ENCODE data around the gene ZNF48. TPM values are rescaled to one million over a fixed set of nuclear protein-coding genes. Genes with fewer than 3 reads are reported as not detected.
A peak's percentile ranks its signal among the peaks of the same experiment; 100 is the strongest.

Gene ZNF48
- total RNA-seq, 1 experiment from 2014 or later = 8.9 TPM

DNA sequence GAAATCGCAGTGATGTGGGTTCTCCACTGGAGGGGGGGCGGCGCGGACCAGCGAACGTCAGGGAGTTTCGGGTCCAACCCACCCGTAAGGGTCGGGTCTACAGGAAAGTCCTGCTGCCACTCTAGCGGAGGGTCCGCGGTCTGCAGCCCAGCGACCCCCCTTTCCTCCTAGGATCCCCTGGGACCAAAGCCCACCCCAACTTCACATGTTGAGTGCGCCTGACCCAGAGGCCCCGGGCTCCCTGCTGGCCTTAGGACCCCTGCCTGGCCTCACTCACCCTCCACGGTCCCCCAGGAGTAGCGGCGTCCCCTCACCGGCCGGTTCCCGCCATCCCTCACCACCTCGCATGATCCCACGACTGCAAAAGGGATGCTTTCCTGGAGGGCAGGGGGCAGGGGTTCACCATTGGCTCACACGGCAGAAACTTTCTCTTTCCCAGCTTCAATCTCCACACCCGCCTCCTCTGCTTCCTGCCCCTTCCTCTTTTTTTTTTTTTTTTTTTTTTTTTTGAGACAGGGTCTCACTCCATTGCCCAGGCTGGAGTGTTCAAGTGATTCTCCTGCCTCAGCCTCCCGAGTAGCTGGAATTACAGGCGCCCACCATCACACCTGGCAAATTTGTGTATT lies 15.9 kb upstream of the ZNF48 start:
- Histone ChIP-seq H4K20me1 (ENCODE audit: low read length) (no peaks in the 10 kb centered on the region), H3K4me2 (ENCODE audit: low read length) (peak overlapping the region; percentile 100), H3K36me3 (ENCODE audit: low read depth, low read length) (no peaks in the 10 kb centered on the region), H3K27me3 (ENCODE audit: low read length) (no peaks in the 10 kb centered on the region), H3K27ac (ENCODE audit: low read length) (no peak overlapping the region), H3K9me2 (replicated peaks; ENCODE audit: low read length) (no peaks in the 10 kb centered on the region), H3F3A (ENCODE audit: low read length, unreplicated experiment) (no peaks in the 10 kb centered on the region), H3K4me1 (ENCODE audit: insufficient read depth, low read length) (peaks cover 5% of the 10 kb centered on the region; the same call in 1 of the 2 replicates), H3K79me2 (ENCODE audit: low read length) (no peaks in the 10 kb centered on the region), H2AFZ (ENCODE audit: low read length) (peak overlapping the region; percentile 55; the same call in 1 of the 2 replicates), H3K9me3 (ENCODE audit: low read length) (no peaks in the 10 kb centered on the region), H3K9ac (ENCODE audit: low read length) (peak overlapping the region; percentile 81), H3K4me3 (ENCODE audit: low read length) (peak overlapping the region; percentile 86)
- ChIA-PET POLR2A (ENCODE audit: unreplicated experiment) (interaction anchor here (0.7 kb wide), 1 partner anchor 119 kb away, joined by 18 read pairs; no protein-coding TSS in a partner anchor), CTCF (no interaction called here)
- DNase-seq (no peak), ATAC-seq (no peak)
- no TSS peak for BruUV-seq (replicated peaks)
- intact Hi-C loops (cut with micrococcal nuclease) = loop anchor here (2.0 kb wide), 1 partner anchor 16 kb away; the partner anchor contains the start of gene ZNF48
- TF ChIP-seq, protein P1, sequence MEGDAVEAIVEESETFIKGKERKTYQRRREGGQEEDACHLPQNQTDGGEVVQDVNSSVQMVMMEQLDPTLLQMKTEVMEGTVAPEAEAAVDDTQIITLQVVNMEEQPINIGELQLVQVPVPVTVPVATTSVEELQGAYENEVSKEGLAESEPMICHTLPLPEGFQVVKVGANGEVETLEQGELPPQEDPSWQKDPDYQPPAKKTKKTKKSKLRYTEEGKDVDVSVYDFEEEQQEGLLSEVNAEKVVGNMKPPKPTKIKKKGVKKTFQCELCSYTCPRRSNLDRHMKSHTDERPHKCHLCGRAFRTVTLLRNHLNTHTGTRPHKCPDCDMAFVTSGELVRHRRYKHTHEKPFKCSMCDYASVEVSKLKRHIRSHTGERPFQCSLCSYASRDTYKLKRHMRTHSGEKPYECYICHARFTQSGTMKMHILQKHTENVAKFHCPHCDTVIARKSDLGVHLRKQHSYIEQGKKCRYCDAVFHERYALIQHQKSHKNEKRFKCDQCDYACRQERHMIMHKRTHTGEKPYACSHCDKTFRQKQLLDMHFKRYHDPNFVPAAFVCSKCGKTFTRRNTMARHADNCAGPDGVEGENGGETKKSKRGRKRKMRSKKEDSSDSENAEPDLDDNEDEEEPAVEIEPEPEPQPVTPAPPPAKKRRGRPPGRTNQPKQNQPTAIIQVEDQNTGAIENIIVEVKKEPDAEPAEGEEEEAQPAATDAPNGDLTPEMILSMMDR (conservative IDR thresholded peaks at IDR 0.05; ENCODE audit: low read depth, low read length) = no peak
- TF ChIP-seq EZH2 (IDR thresholded peaks at IDR 0.05; ENCODE audit: low read length, unreplicated experiment) (no peak), EZH2phosphoT487 (IDR thresholded peaks at IDR 0.05; ENCODE audit: borderline replicate concordance, low read length) (no peak)

DNA sequence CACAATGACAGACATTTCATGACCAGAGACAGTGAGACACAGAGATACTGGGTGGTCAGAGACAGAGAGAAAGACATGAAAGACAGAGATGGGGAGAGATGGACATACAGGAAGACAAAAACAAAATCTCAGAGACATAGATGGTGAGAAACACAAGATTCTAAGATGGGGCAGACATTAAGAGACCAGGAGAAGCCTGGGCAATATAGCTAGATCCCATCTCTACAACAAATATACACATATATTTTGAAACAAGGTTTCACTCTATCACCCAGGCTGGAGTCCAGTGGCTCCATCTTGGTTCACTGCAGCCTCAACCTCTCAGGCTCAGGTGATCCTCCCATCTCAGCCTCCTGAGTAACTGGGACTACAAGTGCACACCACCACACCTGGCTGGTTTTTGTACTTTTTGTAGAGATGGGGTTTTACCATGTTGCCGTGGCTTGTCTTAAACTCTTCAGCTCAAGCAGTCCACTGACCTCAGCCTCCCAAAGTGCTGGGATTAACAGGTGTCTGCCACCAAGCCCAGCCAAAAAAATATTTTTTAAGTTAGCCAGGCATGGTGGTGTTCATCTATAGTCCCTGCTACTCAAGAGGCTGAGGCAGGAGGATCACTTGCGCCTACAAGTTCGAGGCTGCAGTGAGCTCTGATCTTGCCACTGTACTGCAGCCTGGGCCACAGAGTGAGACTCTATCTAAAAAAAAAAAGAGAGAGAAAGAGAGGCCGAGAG lies 15.0 kb upstream of the ZNF48 start:
- Histone ChIP-seq H3K36me3 (ENCODE audit: low read depth, low read length) (no peaks in the 10 kb centered on the region), H3K4me3 (ENCODE audit: low read length) (no peak overlapping the region), H3K4me1 (ENCODE audit: insufficient read depth, low read length) (peaks cover 5% of the 10 kb centered on the region; the same call in 1 of the 2 replicates), H2AFZ (ENCODE audit: low read length) (no peak overlapping the region), H3K9me2 (replicated peaks; ENCODE audit: low read length) (no peaks in the 10 kb centered on the region), H3K27me3 (ENCODE audit: low read length) (no peaks in the 10 kb centered on the region), H3K9ac (ENCODE audit: low read length) (no peak overlapping the region), H3K4me2 (ENCODE audit: low read length) (no peak overlapping the region), H3K79me2 (ENCODE audit: low read length) (no peaks in the 10 kb centered on the region), H4K20me1 (ENCODE audit: low read length) (no peaks in the 10 kb centered on the region), H3K9me3 (ENCODE audit: low read length) (no peaks in the 10 kb centered on the region), H3K27ac (ENCODE audit: low read length) (no peak overlapping the region), H3F3A (ENCODE audit: low read length, unreplicated experiment) (no peaks in the 10 kb centered on the region)
- ChIA-PET POLR2A (ENCODE audit: unreplicated experiment) (no interaction called here), CTCF (no interaction called here)
- intact Hi-C loops (cut with micrococcal nuclease) = no loop called here
- ATAC-seq (no peak), DNase-seq (no peak)
- BruUV-seq (replicated peaks) = TSS peak; percentile 36
- TF ChIP-seq EZH2phosphoT487 (IDR thresholded peaks at IDR 0.05; ENCODE audit: borderline replicate concordance, low read length) = no peak
- TF ChIP-seq EZH2 (IDR thresholded peaks at IDR 0.05; ENCODE audit: low read length, unreplicated experiment) = no peak
- TF ChIP-seq, protein P1 (conservative IDR thresholded peaks at IDR 0.05; ENCODE audit: low read depth, low read length) = no peak

DNA sequence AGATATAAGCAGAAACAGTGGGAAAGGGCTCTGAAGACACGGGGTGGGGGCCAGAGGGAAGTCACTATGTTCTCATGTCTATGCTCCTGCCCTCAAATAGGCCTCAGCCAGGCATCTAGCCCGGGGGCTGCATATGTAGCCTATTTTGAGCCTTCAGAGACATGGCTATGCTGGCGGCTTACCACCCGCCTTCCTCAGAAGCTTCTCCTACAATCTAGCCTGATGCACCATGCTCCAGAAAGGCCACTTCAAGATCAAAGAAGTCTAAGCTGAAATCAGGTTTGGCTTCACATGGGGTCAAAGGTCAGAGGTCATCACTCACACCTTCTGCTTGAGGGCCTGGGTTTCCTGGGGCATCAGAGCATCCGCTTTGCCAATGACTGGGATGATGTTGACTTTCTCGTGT lies 14.4 kb upstream of the ZNF48 start:
- POLR2A ChIA-PET (ENCODE audit: unreplicated experiment) = no interaction called here

More for the DNA sequence above, 14.4 kb upstream of the ZNF48 start:
- Histone ChIP-seq H3K79me2 (ENCODE audit: low read length) (no peaks in the 10 kb centered on the region), H3F3A (ENCODE audit: low read length, unreplicated experiment) (no peaks in the 10 kb centered on the region), H3K27me3 (ENCODE audit: low read length) (no peaks in the 10 kb centered on the region), H3K4me2 (ENCODE audit: low read length) (no peak overlapping the region), H3K27ac (ENCODE audit: low read length) (no peak overlapping the region), H2AFZ (ENCODE audit: low read length) (no peak overlapping the region), H3K36me3 (ENCODE audit: low read depth, low read length) (no peaks in the 10 kb centered on the region), H3K9ac (ENCODE audit: low read length) (no peak overlapping the region), H3K9me2 (replicated peaks; ENCODE audit: low read length) (no peaks in the 10 kb centered on the region), H3K4me1 (ENCODE audit: insufficient read depth, low read length) (peaks cover 5% of the 10 kb centered on the region; the same call in 1 of the 2 replicates), H3K9me3 (ENCODE audit: low read length) (no peaks in the 10 kb centered on the region), H4K20me1 (ENCODE audit: low read length) (no peaks in the 10 kb centered on the region), H3K4me3 (ENCODE audit: low read length) (no peak overlapping the region)
- CTCF ChIA-PET = no interaction called here
- DNase-seq (no peak), ATAC-seq (no peak)
- no TSS peak for BruUV-seq (replicated peaks)
- intact Hi-C loops (cut with micrococcal nuclease) = no loop called here
- TF ChIP-seq EZH2phosphoT487 (IDR thresholded peaks at IDR 0.05; ENCODE audit: borderline replicate concordance, low read length) (no peak), EZH2 (IDR thresholded peaks at IDR 0.05; ENCODE audit: low read length, unreplicated experiment) (no peak)
- TF ChIP-seq, protein P1 (conservative IDR thresholded peaks at IDR 0.05; ENCODE audit: low read depth, low read length) = no peak
